HL-60/S4 treated with phorbol 12-myristate 13-acetate at 8.2 ng/mL for 4 days and 3 days (cell line): Measurements from ENCODE around the gene ABHD16A.

Source experiments
- in situ Hi-C: fragments of 300-500 bp; cut with MboI; formaldehyde crosslinking; loops from 2 replicates; pipeline ENCODE4 v1.15.0; 2022; ENCODE audit warnings: low sequenced_read_pairs

ABHD16A gene

DNA sequence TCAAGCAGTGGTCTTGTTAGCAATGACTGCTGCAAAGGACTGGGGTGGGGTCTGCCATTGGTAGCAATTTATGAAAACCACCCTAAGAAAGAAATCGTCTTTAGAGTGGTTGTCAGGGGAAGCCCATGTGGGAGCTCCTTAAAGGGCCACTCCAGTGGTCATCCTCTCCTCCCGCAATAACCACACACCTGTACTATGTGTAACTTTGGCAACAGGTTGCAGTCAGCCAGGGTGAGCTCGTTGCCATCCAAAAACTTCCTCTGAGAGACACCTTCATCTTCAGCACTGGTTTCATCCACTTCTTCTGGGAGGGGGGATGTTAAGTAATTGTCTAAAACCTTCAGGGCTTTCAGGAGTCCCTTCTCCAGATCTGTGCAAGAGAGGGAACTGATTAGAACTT is 28.9 kb upstream of the ABHD16A start:
- in situ Hi-C loops = no loop called here

DNA sequence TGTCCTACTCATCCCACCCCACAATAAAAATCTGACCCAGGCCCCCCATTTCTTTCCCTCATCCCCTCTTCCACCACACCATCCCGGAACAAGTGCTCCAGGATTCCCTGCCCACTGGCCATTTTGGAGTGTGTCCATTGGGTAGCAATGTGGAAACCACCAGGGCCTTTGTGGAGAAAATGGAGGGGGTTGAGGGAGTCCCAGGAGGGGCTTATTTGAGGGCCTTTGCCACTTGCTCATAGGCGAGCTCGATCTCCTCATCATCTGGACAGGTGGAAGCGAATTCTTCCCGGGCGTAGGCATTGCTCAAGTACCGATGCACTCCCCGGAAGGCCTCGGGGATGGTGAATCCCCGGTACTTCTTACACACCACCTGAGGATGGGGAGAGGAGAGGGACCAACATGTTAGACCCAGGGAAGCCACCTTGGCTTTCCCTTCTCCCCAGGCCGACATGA is 27.5 kb upstream of the ABHD16A start:
- in situ Hi-C loops = no loop called here

DNA sequence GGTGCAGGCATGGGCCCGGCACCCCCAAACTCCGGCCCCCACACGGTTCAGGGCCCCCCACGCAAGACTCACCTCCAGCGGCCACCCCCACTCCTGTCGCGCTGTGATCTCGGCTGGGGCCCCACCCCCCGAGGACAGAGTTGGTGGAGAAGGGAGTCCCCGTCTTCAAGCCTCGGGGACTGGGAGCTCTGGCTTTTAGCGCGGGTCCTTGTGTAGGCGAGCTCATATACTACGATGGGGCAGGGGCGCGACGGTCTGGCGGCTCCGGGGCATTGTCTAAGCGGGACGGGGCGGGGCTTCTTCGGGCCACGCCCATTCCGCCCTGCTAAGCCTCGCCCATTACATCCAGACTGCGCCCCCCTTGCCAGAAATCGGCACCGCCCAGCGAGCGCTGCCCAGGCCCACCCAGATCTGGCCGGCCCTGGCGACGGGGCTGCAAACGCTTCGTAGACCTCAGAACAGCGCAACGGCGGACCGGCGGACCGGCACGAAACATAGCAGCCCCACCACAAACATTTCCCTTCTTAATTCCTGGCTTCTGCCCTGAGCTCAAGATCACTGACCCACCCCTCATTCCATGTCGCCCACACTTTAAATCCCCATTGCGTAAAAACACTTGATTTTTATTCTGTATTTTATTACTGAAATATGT is 27.0 kb upstream of the ABHD16A start:
- in situ Hi-C loops = no loop called here

DNA sequence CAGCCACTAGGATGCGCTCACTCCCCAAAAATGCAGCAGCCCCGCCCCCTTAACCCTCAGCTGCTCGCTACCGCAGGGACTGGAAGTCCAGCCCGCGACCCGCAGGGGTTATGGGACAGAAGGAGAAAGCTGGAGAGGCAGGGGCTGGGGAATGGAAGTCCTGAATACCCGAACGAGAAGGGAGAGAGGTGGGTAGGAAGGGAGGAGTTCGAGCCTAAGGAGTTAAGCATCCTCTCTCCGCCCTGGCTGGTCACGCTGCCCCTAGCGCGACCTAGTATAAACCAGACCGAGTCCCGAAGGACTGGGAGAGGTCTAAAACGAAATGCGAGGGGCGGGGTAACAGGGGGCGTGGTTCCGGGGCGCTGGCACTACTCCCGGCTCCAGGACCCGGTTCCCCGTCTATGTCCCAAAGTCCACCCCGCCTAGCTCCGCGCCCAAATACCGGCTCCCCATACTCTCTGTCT is 26.4 kb upstream of the ABHD16A start:
- in situ Hi-C loops = no loop called here

DNA sequence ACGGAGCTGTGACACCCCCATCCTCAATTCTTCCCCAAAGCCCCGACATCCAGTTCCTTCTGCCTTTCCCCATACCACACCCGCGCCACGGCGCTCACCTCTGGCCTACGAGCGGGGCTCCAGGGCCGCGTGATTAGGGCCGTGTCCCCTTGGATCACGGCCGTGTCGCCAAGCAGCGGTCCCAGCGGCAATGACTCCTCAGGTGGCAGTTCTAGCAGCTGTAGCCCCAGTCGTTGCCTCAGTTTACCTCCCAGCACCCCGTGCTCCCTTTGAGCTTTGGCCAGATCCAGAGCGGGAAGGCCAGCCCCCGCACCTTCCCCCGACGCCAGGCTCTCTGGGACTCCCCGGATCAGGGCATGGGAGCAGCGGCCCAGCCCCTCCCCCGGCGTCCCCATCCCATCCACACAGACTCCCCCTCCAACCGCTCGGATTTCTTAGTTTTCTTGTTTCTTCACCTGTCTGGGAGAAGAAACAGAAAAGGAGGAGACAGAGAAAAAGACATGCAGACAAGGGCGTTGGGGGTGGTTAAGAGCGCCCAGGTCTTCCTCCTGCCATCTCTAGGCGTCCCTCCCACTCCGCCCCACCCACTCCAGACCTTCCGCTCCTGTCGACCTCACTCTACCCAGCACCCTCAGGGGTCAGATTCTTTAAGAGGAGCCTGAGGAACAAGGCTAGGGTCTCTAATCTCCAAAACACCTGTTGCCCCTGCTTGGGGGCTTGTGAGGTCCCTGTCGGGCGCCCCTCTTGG is 25.8 kb upstream of the ABHD16A start, which contains the start of gene DDAH2:
Gene DDAH2, minus strand, starts transcription at position 533 of the 748 bp plus-strand sequence. Its CDS starts 138 bp downstream, at position 395.
- in situ Hi-C loops = no loop called here

DNA sequence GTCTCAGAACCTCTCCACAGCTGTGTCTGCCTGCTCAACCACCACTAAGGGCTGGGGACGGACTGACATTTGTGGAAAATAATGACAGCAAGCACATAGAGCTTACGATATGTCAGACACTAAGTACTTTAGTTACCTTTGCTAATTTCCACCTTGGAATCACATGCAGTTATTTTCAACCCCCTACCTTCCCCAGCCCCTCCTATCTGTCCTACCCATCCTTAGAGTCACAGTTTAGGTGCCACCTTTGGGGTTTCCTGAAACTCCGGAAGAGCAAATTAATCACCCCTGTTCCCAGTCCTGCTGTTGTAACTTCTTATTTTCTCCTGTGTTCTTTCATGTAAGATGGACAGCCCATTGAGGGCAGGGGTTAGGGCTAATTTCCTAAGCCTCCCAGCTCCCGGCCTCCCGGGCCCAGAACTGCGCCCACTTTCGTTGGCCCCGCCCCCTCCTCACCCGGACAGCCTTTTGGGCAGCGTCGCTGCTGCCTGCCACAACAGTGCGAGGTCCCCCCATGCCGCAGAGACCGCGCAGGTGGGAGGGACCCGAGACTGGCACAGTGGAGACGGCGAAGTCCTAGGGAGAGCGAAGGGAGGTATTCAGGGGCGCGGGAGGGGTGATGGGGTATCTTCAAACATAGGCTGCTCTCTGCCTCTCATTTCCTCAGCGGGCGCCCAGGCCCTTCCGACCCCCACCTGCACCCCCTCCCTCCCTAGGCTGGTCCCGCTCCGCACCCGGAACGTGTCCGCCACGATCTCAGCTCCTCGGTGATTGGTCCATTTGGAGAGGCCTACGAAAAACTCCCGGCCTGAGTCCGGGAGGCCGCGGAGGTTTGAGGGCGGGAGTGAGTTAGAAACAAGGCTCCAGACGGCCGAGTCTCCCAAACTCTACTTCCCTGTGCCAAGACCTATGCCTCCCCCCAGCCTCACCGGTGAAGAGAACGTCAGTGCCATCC is 24.9 kb upstream of the ABHD16A start:
- in situ Hi-C loops = no loop called here

DNA sequence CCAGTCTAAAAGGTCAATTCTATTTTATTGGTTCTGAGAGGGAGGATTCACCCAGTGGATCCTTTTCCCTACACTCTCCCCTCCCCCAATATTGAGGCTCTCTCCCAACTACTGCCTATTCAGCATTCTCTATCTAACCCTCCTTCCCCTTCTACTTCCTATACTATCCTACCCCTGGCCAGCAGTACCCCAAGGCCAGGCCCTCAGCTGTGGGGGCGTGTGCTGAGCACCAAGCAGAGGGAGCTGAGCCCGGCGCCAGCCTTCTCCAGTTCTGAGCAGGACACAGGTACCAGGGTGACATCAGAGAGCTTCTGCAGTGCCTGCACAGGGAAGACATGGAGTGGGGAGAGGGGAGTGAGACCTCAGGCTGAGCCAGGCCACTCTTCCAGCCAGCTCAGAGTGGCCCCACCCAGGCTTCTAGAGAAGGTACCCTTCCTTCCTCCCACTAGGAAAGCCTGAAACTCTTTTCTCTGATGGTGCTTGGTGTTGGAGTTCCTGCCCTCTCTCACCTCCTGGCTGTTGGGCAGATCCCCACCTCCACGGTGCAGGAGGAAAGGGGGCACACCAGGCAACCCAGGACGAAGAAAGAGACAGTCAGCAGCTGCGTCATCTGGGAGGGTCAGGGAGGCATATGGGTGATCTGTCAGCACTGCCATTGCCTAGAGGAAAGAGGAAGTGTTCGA is 24.1 kb upstream of the ABHD16A start:
- in situ Hi-C loops = no loop called here

DNA sequence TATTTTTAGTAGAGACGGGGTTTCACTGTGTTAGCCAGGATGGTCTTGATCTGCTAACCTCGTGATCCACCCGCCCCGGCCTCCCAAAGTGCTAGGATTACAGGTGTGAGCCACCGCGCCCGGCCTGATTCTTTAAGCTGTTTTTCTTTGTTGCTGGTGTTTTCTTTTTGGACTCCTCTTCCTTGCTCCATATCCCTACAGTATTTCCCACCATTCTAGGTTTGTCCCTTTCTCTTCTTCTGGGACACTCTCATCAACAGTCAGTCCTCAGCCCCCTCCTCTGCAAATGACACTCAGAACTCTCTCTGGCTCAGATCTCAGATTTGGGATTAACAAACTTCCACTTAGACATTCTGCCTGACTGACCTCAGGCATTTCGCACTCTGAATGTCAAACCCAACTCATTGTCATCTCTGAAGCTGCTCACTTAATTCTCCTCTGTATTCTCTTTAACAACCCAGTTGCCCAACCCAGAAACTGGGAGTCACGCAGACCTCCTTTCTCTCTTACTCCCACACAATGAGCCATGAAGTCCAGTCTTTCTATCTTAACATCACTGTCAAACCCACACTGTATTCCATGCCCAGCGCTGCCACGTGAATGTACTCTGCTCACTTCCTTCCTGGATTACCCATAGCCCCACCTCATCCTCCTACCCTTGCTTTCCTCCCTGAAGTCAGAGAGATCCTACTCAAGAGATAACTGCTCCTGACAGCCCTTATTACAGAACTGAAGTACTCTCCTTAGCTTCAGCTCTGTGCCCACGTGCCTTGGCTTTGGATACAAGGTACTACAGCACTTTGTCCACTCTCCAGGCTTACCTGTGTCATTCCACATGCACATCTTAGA is 22.6 kb upstream of the ABHD16A start:
- in situ Hi-C loops = no loop called here

DNA sequence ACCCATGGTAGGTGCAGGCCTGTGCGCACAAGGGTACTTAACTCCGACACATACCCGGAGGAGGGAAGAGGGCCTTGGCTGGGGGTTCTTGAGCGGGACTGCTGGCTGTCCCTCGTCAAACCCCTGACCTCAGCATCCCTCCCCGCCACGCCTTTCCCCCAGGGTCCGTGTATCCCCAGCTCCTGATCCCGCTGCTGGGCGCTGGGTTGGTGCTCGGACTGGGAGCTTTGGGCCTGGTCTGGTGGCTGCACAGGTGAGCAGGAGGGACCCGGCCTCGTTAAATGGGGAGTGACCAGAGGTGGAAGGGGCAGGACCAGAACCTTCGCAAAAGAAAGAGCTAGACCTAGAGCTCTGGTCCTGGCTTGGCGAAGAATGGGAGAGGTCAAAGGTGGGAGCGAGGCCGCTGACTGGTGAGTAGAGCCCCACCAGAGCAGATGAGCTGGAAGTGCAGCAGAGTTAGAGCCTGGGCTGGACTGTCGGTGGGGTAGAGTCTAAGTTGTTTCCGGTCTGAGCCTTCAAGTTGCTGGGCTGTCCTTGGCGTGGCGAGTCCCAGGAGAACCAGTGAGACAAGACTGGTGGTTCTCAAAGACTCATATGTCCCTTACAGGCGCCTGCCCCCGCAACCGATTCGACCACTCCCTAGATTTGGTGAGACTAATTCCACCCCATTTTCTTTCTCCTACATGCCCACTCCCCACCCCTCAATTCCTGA is 21.0 kb upstream of the ABHD16A start:
- in situ Hi-C loops = no loop called here

DNA sequence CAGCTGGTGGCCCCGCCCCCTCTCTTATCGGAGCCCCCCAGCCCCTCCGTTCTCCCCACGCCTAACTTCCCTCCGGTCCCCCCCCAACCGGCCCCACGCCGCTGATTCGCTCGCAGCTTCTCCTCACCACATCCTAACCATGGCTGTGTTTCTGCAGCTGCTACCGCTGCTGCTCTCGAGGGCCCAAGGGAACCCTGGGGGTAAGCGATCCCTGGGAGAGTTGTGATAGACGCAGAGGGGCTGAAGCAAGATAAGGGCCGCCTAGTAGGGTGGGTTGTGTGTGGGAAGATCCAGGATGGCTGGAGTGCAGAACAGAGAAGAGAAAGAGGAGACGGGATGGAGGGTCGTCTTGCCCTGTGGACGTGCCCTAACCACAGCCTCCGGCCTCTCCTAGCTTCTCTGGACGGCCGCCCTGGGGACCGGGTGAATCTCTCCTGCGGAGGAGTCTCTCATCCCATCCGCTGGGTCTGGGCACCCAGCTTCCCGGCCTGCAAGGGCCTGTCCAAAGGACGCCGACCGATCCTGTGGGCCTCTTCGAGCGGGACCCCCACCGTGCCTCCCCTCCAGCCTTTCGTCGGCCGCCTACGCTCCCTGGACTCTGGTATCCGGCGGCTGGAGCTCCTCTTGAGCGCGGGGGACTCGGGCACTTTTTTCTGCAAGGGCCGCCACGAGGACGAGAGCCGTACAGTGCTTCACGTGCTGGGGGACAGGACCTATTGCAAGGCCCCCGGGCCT is 20.3 kb upstream of the ABHD16A start, which contains the start of gene MPIG6B:
Gene MPIG6B, plus strand, starts transcription at position 129 of the 735 bp plus-strand sequence. Its CDS starts 11 bp downstream, at position 140.
- in situ Hi-C loops = no loop called here

DNA sequence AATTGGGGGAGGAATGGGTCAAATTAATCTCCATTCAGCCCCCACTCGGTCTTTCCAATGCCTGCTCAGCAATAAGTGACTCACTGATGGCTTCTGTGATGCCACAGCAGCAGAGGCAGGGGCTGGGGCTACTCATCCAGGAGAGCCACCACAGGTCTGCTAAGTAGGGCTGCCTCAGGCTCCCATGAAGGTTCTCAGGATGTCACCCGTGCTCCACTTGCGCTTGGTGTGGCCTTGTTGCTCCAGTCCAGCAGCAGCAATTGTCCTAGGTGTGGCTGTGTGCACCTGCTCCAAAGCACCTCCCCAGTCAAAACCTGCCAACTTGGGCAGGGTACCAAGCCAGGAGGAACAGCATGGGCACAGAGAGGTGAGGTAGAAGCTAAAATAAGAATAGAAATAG is 19.0 kb upstream of the ABHD16A start:
- in situ Hi-C loops = no loop called here

DNA sequence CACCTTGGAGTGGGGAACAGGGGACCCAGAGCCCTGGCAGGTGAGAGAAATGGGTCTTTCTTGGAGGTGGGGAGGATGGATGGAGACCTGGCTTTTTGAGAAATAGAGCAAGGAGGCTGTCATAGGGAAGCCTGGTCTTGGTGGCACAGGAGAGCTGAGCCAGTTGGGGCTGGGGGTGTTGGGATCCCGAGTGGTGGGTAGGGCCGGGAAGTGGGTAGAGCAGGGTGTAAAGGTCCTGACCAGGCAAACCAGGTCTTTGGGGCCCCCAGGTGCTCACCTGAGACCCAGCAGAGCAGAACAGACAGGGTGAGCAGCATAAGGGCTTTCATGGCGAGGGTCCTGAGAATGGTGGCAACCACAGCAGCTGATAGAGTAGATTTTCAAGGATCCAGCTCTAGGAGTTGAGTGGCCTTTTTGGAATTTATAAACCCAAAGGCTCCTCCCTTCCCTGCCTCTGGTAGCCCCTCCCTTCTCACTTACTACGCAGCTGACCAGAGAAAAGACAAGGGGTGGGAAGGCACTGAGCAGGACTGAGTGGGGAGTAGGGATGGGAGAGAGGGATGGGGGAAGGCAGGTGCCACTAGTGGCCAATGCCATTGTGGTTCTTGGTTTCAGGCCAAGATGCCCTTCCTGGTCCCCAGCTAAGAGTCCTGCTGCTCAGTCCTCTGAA is 18.4 kb upstream of the ABHD16A start, which contains the start of gene LY6G6C:
Gene LY6G6C, minus strand, starts transcription at position 396 of the 670 bp plus-strand sequence. Its CDS starts 67 bp downstream, at position 329.
- in situ Hi-C loops = no loop called here

DNA sequence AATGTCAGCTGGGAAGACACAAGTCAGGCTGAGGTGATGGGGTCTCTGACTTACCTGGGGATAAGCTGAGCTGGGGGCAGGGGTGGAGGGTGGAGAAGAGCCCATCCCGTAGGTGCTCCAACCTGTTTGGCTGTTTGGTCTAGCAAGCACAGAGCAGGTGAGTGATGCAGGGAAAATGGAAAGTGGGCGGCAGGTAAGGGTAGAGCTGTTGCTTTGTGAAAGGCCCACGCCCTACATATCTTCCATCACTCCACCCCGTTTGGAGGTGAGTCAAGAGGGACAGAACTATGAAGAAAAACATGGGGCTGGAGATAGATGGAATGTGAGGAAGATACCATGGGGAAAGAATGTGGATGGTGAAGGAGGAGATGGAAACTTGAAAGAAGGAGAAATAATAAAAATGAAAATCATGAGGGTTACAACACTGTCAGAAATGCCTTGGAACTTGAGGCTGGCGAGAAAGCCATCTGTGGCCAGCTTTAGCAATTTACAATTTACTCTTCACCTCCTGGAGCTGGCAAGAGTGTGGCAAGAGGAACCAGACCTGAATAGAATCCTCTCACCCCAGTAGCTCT is 17.2 kb upstream of the ABHD16A start:
- in situ Hi-C loops = no loop called here

DNA sequence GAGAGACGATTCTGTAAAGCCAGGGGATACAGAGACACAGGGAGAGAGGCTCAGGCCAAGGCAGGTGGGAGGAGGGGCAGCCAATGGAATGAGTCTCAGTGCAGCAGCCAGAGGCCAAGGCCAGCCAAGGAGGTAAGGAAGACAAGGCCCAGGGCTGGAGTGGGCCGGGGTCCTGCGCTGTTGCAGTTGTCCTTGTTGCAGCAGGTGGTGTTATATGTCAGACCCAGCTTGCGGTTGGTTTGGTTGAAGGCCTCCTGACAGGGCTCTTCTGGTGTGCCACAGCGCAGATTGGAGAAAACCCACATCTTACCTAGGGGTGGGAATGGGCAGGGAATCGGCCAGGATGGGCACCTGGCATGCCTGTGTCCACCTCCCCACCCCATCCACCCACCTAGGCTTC is 15.9 kb upstream of the ABHD16A start:
- in situ Hi-C loops = no loop called here

DNA sequence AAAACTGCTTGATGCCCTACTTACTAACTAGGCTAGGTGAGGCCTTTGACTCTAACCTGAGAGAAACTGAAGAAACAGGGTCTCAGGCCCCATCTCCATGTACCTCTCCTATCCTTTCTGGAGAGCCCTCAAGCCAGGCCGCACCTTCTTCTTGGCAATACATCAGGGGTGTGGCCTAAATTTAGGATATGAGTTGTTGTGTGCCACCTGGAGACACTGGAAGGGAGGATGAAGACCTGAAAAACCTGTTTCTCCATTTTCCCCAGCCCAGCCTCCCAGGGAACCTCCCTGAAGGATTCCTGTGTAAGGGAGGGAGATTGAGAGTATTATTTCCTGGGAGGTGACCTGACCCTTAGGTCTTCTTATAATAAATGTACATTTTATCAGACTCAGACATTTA is 15.1 kb upstream of the ABHD16A start:
- in situ Hi-C loops = no loop called here

DNA sequence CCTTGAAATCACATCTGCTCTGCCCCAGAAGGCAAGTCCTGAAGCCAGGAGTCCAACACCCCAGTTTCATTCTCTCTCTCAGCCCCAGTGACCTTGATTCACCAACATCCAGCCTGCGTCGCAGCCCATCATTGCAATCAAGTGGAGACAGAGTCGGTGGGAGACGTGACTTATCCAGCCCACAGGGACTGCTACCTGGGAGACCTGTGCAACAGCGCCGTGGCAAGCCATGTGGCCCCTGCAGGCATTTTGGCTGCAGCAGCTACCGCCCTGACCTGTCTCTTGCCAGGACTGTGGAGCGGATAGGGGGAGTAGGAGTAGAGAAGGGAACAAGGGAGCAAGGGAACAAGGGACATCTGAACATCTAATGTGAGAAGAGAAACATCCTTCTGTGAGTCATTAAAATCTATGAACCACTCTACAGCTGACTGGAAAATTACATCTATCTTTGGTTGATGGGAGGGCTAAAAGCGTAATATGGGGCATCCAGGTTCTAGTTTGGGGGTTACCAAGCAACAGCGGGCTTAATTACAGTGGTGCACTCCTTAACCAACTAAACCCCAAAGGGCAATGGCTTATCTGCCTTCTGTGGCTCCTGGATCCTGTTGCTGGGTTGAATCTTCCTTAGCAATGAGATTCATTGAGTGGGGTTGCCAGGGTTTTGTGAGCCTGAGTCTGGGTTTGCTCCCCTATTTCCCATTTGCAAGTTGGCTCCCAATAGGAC is 14.5 kb upstream of the ABHD16A start:
- in situ Hi-C loops = no loop called here
